C4-2B (cell line): Measurements from ENCODE around the gene ACOXL.
"Not testable (repeated sequence)": the region's sequence is repeated elsewhere in the genome, so short reads cannot be mapped to it uniquely, and the experiment has no call there.

ENCODE experiments used
- H3K27ac ChIP-seq: fragments of 450-650 bp; 2 replicates; pipeline ENCODE4 v1.5.1; 2017
- CTCF ChIP-seq: fragments of 450-650 bp; conservative IDR thresholded peaks from 2 replicates; pipeline ENCODE4 v1.5.1; 2017; ENCODE audit warnings: mild to moderate bottlenecking
- ZFX ChIP-seq: fragments of 450-650 bp; IDR thresholded peaks from 2 replicates; pipeline ENCODE4 v1.6.1; 2017

ACOXL gene

GRCh38 chr2:110955045-110955444 lies 222.7 kb downstream of the ACOXL start:
- no peak overlapping the region for H3K27ac ChIP-seq
- TF ChIP-seq ZFX = no peak
- no peak for TF ChIP-seq CTCF

GRCh38 chr2:110955556-110955955 lies 223.2 kb downstream of the ACOXL start:
- no peak overlapping the region for H3K27ac ChIP-seq
- TF ChIP-seq ZFX (no peak), CTCF (no peak)

- TF ChIP-seq ZFX (no peak), CTCF (no peak)
- no peak overlapping the region for H3K27ac ChIP-seq
These were observed 224.9 kb downstream of the ACOXL start for GRCh38 chr2:110957293-110957692.

- no peak overlapping the region for H3K27ac ChIP-seq
- TF ChIP-seq CTCF (no peak), ZFX (no peak)
These were observed 226.2 kb downstream of the ACOXL start for GRCh38 chr2:110958346-110959119.

GRCh38 chr2:110959198-110959597 lies 226.8 kb downstream of the ACOXL start:
- TF ChIP-seq CTCF = no peak
- no peak for TF ChIP-seq ZFX
- H3K27ac ChIP-seq = no peak overlapping the region

- TF ChIP-seq CTCF (no peak), ZFX (no peak)
- H3K27ac ChIP-seq = no peak overlapping the region
These were observed 227.9 kb downstream of the ACOXL start for GRCh38 chr2:110960281-110960680.

GRCh38 chr2:110960954-110961353 lies 228.6 kb downstream of the ACOXL start:
- TF ChIP-seq ZFX (no peak), CTCF (no peak)

GRCh38 chr2:110961643-110962042 lies 229.3 kb downstream of the ACOXL start:
- H3K27ac ChIP-seq = not testable (repeated sequence)

More at GRCh38 chr2:110960954-110961353, 228.6 kb downstream of the ACOXL start:
- H3K27ac ChIP-seq = no peak overlapping the region
